DND-41 (cell line): ENCODE measurements around the gene TP53I11.

Experiments
- CTCF ChIP-seq: IDR thresholded peaks from 2 replicates; pipeline ENCODE4 v1.5.1; 2012; ENCODE audit warnings: borderline replicate concordance, low read length, moderate library complexity, mild to moderate bottlenecking; ENCODE audit not compliant: poor library complexity, severe bottlenecking; ENCODE audit errors: extremely low read depth
- EZH2 ChIP-seq: IDR thresholded peaks from 3 replicates; pipeline ENCODE4 v1.6.1; 2012; ENCODE audit warnings: borderline replicate concordance, low read depth, mild to moderate bottlenecking, moderate library complexity, low read length, inconsistent platforms; ENCODE audit not compliant: severe bottlenecking

DNA sequence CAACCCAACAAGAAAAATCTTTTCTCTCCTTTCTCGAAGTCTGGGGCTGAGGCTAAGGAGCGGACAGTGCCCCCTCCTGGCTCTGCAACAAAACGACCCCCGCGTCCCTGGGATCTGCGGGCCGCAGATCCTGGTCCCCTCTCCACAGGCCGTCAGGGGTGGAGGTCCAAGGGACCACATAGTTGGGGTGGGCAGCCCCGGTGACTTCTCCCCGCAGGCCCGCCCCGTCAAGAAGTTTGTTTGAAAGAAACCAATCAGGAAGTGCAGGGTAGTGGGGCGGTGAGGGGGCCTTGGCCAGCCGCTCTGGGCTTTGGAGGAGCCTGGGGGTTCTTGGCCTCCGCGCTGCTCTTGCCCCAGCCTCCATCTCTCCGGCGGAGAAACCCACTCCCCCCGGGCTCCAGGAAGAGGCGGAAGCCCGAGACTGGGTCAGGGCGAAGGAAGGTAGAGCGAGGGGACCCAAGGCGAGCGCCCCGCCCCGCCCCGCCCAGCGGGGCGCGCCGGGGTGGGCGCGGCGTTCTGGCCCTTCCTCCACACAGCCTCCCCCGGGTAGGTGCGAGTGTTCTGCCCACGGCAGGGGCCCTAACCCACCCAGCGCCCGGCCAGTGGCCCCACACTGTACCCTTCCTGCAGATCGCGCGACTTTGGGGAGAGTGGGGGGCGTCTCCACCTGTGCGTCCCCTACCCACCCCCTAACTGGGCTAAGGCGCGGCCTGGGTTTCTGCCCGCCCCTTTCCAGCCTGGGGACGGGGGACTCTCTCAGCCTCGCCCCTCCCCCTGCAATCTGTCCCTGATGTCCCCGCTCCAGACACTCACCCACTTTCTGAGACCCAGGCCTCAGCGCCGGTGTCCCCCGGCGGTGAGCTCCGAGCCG is 1.3 kb downstream of the TP53I11 start:
- TF ChIP-seq CTCF (peak; percentile 44), EZH2 (no peak)
